A673 (cell line): ENCODE measurements around the gene SRPK1. TPM values are rescaled to one million over a fixed set of nuclear protein-coding genes. Genes with fewer than 3 reads are reported as not detected.

Experiments
- Bru-seq: library from RNA; stranded (reverse); fragments of 400-500 nt; gene quantifications from one replicate; lab custom pipeline; 2021; lab: Mats Ljungman, UMichigan
- BruChase-seq, 2 experiments: library from RNA; stranded (reverse); fragments of 400-500 nt; gene quantifications; one replicate each; lab custom pipeline; 2021; lab: Mats Ljungman, UMichigan
- BruUV-seq: library from RNA; stranded (reverse); fragments of 400-500 nt; replicated peaks from 2 replicates; lab custom pipeline; 2021; lab: Mats Ljungman, UMichigan
- CTCF ChIA-PET: fragments of 300-600 bp; sonication (Branson Sonifier 250); formaldehyde crosslinking; loops from one replicate; lab custom pipeline; 2022; ENCODE audit warnings: antibody characterized with exemption; lab: Charles Lee
- POLR2A ChIA-PET: fragments of 300-600 bp; sonication (Branson Sonifier 250); formaldehyde crosslinking; loops from one replicate; lab custom pipeline; 2022; ENCODE audit warnings: antibody characterized with exemption; ENCODE audit not compliant: low non-redundant PET; lab: Charles Lee
- DNase-seq: peaks from one replicate; pipeline ENCODE4 v3.0.0-alpha.2; 2015; ENCODE audit warnings: low spot score
- H3K27ac ChIP-seq: fragments of 200-600 bp; sonication (generic); 2 replicates; pipeline ENCODE4 v1.5.1; 2016; ENCODE audit warnings: mixed run types, low read depth, mild to moderate bottlenecking, mixed read lengths, antibody characterized with exemption, low read length; ENCODE audit not compliant: poor library complexity, severe bottlenecking
- H3K27me3 ChIP-seq: fragments of 200-600 bp; sonication (generic); replicated peaks from 2 replicates; pipeline ENCODE4 v1.6.1; 2017; ENCODE audit warnings: mixed run types, low read depth, mild to moderate bottlenecking, mixed read lengths, antibody characterized with exemption, low read length; ENCODE audit not compliant: insufficient read depth, poor library complexity
- H3K36me3 ChIP-seq: fragments of 200-600 bp; sonication (generic); 2 replicates; pipeline ENCODE4 v1.6.1; 2016; ENCODE audit warnings: mixed run types, mild to moderate bottlenecking, mixed read lengths, antibody characterized with exemption, low read length; ENCODE audit not compliant: insufficient read depth, poor library complexity, severe bottlenecking
- H3K4me1 ChIP-seq: fragments of 200-600 bp; sonication (generic); 2 replicates; pipeline ENCODE4 v1.6.1; 2017; ENCODE audit warnings: mixed run types, mild to moderate bottlenecking, mixed read lengths, antibody characterized with exemption, low read length; ENCODE audit not compliant: insufficient read depth, poor library complexity, severe bottlenecking
- H3K4me3 ChIP-seq: fragments of 200-600 bp; sonication (generic); 2 replicates; pipeline ENCODE4 v1.5.1; 2016; ENCODE audit warnings: low read depth, mixed run types, mild to moderate bottlenecking, mixed read lengths, low read length; ENCODE audit not compliant: poor library complexity, severe bottlenecking
- H3K9me3 ChIP-seq: fragments of 200-600 bp; sonication (generic); 2 replicates; pipeline ENCODE4 v1.6.1; 2016; ENCODE audit warnings: mixed run types, low read depth, mild to moderate bottlenecking, mixed read lengths, antibody characterized with exemption, low read length; ENCODE audit not compliant: poor library complexity, severe bottlenecking
- EZH2 ChIP-seq: fragments of 200-600 bp; sonication (generic); IDR thresholded peaks from 2 replicates; pipeline ENCODE4 v1.6.1; 2017; ENCODE audit warnings: borderline replicate concordance, low read depth, mild to moderate bottlenecking, mixed read lengths, antibody characterized with exemption, low read length; ENCODE audit not compliant: poor library complexity, severe bottlenecking
- intact Hi-C: fragments of 100-400 bp; cut with micrococcal nuclease; formaldehyde crosslinking; loops from one replicate; pipeline ENCODE4 v1.10.0; 2022; ENCODE audit not compliant: unreplicated experiment
- long read RNA-seq: library from polyadenylated mRNA; stranded (forward); transcript quantifications from one replicate; pipeline ENCODE4 v2.0.0, GENCODE V29; 2022
- total RNA-seq: library from RNA; stranded (reverse); gene quantifications from 2 replicates; pipeline ENCODE4 v1.2.3, GENCODE V29; 2021
- TF ChIP-seq, protein P1 (sequence below): fragments of 300-800, 200-600 bp; sonication (generic); conservative IDR thresholded peaks from 2 replicates; pipeline ENCODE4 v1.5.1; 2017; ENCODE audit warnings: low read depth, mild to moderate bottlenecking, antibody characterized with exemption, low read length, moderate library complexity, mixed read lengths

The SRPK1 gene
- total RNA-seq (103 and 104 TPM in 2 replicates), Bru-seq, nascent RNA (percentile 92 among the genes with signal in this experiment), BruChase-seq, experiment 1, labeled RNA remaining after a 2-hour chase (percentile 96 among the genes with signal in this experiment), BruChase-seq, experiment 2, labeled RNA remaining after a 6-hour chase (percentile 95 among the genes with signal in this experiment)
- long read RNA-seq, full-length matches to known transcripts: 159 of 226 reads
- long read RNA-seq, partial matches to known transcripts: 24 of 226 reads
- long read RNA-seq, other reads (novel, unspliced or antisense): 43 of 226 reads

DNA sequence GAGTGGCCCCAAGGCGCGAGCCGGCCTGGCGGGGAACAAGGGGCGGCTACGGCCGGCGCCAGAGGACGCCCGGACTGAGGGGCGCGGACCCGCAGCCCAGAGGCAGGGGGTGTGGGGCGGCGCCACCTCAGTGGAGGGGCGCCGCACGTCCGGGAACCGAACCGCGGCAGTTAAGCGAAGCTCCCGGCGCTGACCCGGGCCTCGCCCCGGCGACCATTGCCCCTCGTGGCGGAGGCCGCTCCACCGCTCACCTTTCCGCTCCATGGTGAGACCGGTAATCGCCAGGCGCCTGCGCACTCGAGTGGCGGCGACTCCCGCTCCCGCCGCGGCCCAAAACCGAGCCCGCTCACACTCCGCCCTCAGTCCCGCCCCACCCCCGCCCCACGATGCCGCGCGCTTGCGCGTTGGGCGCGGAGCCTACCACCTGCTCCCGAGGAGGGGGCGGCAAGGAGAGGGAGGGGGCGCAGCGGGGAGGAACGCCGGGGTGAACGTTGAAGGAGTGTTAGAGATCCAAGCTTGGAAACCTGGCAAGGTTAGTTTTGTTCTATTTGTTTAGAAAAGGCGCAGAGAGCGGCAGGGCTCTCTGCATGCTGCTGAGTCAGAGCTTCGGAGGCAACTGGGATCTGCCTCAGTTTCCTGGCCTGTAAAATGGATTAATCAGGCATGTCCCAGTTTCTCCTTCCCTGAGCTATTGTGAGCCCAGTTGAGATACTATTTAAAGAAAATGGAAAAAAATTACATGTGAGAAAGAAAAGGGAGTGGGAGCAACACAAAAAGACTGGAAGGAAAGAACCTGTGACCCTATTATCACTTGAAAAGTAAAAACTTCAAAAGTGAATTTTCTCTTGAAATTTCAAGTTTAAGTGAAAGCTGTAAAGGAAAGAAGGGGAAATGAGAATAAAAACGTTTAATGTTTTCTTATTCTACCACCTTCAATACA, at the start of gene SRPK1:
Gene SRPK1 (minus strand): TSS at position 306 of the 940 bp plus-strand sequence. CDS start 42 bp downstream, at position 264.
- Histone ChIP-seq H3K4me1 (peaks cover 17% of the 10 kb centered on the region), H3K27me3 (no peaks in the 10 kb centered on the region), H3K9me3 (no peaks in the 10 kb centered on the region), H3K36me3 (peaks cover 4% of the 10 kb centered on the region), H3K27ac (peak within 1 kb of the TSS; percentile 75), H3K4me3 (peak within 1 kb of the TSS; percentile 88)
- CTCF ChIA-PET: no interaction called here
- DNase-seq: peak; percentile 93
- TF ChIP-seq EZH2: no peak
- TF ChIP-seq, protein P1, sequence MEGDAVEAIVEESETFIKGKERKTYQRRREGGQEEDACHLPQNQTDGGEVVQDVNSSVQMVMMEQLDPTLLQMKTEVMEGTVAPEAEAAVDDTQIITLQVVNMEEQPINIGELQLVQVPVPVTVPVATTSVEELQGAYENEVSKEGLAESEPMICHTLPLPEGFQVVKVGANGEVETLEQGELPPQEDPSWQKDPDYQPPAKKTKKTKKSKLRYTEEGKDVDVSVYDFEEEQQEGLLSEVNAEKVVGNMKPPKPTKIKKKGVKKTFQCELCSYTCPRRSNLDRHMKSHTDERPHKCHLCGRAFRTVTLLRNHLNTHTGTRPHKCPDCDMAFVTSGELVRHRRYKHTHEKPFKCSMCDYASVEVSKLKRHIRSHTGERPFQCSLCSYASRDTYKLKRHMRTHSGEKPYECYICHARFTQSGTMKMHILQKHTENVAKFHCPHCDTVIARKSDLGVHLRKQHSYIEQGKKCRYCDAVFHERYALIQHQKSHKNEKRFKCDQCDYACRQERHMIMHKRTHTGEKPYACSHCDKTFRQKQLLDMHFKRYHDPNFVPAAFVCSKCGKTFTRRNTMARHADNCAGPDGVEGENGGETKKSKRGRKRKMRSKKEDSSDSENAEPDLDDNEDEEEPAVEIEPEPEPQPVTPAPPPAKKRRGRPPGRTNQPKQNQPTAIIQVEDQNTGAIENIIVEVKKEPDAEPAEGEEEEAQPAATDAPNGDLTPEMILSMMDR: no peak
- BruUV-seq: no TSS peak
- POLR2A ChIA-PET: interaction anchor here (0.7 kb wide), 1 partner anchor 35 kb away, joined by 11 read pairs; no protein-coding TSS in a partner anchor
- intact Hi-C loops: no loop called here

- H3K4me1 ChIP-seq: no peaks in the 10 kb centered on the region
- no TSS peak for BruUV-seq
- no peak overlapping the region for H3K27ac ChIP-seq
- intact Hi-C loops: no loop called here
- no peak for DNase-seq
- POLR2A ChIA-PET: no interaction called here
- H3K9me3 ChIP-seq: no peaks in the 10 kb centered on the region
- CTCF ChIA-PET: no interaction called here
- H3K36me3 ChIP-seq: no peaks in the 10 kb centered on the region
- no peak overlapping the region for H3K4me3 ChIP-seq
- H3K27me3 ChIP-seq: no peaks in the 10 kb centered on the region
- no peak for TF ChIP-seq EZH2
- TF ChIP-seq, protein P1: no peak
Observed at GRCh38 chr6:35970181-35970580, 49.3 kb upstream of the SRPK1 start.

DNA sequence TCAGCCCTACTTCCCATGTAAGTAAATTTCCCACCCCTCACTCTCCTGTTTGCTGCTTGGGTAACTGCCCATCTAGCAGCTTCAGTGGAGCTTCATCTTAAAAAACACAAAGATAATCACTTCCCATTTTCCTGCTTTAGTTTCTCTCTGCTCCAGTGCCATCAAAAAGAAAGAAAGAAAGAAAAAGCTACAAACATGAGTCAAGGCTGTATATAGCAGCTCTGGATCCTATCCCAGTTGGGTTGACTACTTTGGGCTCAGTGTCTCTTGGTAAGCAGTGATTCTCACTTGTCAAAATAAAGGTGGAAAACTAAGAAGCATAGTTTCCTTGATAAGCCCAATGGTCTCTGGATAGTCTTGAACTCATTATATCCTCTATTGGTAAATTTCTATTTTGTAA, 48.7 kb upstream of the SRPK1 start:
- no peaks in the 10 kb centered on the region for H3K9me3 ChIP-seq
- H3K36me3 ChIP-seq: no peaks in the 10 kb centered on the region
- no peak overlapping the region for H3K4me3 ChIP-seq
- H3K27me3 ChIP-seq: no peaks in the 10 kb centered on the region
- H3K27ac ChIP-seq: no peak overlapping the region
- no peak for DNase-seq
- intact Hi-C loops: no loop called here
- no peaks in the 10 kb centered on the region for H3K4me1 ChIP-seq
- ChIA-PET POLR2A (no interaction called here), CTCF (interaction anchor here (0.6 kb wide), 1 partner anchor 447 kb away, joined by 3 read pairs; no protein-coding TSS in a partner anchor)
- TF ChIP-seq, protein P1: no peak
- TF ChIP-seq EZH2: no peak
- no TSS peak for BruUV-seq
